ENCODE measurements around the gene RBM28.

Gene RBM28

DNA sequence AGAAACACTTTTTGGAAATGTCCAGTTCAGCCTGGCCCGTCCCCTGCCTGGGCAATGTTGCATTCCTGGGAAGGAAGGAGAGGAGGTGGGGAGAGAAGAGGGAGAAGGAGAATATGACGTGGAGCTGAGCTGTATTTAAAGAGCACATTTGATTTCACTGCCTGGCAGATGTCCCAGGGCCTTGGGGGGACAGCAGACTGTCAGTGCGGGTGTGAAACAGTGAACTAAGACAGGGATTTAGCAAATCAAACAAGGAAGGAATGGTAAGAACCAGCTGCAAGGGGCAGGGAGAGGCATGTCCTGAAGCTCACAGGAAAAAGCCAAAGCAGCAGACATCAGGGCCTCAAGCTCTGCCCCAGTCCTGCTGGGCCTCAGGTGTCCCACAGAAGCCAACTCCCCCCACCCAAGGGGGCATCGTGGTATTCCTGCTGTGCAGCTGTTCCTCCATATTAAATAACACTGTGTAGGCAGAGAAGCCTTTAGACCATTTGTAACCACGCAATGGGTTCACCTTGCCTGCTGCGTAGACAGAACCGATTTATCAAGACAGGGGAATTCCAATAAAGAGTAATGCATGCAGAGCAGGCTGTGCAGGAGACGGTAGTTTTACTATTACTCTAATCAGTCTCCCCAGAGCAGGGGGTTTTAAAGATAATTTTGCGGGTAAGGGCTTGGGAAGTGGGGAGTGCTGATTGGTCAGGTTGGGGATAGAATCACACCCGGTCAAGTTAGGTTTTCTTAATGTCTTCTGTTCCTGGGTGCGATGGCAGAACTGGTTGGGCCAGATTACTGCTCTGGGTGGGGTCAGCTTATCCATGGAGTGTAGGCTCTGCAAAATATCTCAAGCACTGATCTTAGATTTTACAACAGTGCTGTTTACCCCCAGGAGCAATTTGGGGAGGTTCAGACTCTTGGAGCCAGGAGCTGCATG lies 84.3 kb downstream of the RBM28 start:
- TF ChIP-seq TAF1 (IDR thresholded peaks at IDR 0.05; ENCODE audit: borderline replicate concordance, insufficient read depth, low read length) (no peak), FOXP2 (optimal IDR thresholded peaks at IDR 0.05; ENCODE audit: borderline replicate concordance, extremely low read depth, extremely low read length, insufficient read depth) (no peak), POLR2AphosphoS5 (IDR thresholded peaks at IDR 0.05; ENCODE audit: low read depth, low read length) (no peak), SIN3A (IDR thresholded peaks at IDR 0.05; ENCODE audit: borderline replicate concordance, insufficient read depth, low read length) (no peak)
- TF ChIP-seq, protein P1, sequence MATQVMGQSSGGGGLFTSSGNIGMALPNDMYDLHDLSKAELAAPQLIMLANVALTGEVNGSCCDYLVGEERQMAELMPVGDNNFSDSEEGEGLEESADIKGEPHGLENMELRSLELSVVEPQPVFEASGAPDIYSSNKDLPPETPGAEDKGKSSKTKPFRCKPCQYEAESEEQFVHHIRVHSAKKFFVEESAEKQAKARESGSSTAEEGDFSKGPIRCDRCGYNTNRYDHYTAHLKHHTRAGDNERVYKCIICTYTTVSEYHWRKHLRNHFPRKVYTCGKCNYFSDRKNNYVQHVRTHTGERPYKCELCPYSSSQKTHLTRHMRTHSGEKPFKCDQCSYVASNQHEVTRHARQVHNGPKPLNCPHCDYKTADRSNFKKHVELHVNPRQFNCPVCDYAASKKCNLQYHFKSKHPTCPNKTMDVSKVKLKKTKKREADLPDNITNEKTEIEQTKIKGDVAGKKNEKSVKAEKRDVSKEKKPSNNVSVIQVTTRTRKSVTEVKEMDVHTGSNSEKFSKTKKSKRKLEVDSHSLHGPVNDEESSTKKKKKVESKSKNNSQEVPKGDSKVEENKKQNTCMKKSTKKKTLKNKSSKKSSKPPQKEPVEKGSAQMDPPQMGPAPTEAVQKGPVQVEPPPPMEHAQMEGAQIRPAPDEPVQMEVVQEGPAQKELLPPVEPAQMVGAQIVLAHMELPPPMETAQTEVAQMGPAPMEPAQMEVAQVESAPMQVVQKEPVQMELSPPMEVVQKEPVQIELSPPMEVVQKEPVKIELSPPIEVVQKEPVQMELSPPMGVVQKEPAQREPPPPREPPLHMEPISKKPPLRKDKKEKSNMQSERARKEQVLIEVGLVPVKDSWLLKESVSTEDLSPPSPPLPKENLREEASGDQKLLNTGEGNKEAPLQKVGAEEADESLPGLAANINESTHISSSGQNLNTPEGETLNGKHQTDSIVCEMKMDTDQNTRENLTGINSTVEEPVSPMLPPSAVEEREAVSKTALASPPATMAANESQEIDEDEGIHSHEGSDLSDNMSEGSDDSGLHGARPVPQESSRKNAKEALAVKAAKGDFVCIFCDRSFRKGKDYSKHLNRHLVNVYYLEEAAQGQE (IDR thresholded peaks at IDR 0.05; ENCODE audit: insufficient read depth in 1 of 2, low read depth in 2 of 2, low read length in 2 of 2): no peak

DNA sequence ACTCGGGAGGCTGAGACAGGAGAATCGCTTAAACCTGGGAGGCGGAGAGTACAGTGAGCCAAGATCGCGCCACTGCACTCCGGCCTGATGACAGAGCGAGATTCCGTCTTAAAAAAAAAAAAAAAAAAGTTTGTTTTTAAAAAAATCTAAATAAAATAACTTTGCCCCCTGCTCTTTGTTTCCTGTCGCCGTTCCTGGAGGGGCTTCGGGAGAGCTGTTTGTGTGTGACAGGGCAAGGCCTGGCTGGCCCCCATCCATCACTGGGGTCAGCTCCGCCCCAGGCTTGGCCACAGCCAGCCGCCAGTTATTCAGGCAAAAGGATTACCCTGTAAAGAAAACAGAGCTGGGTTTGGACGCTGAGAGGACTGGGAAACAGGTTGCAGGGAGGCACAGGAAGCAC lies 86.2 kb downstream of the RBM28 start:
- TF ChIP-seq TAF1 (IDR thresholded peaks at IDR 0.05; ENCODE audit: borderline replicate concordance, insufficient read depth, low read length) (no peak), POLR2AphosphoS5 (IDR thresholded peaks at IDR 0.05; ENCODE audit: low read depth, low read length) (no peak), SIN3A (IDR thresholded peaks at IDR 0.05; ENCODE audit: borderline replicate concordance, insufficient read depth, low read length) (no peak), FOXP2 (optimal IDR thresholded peaks at IDR 0.05; ENCODE audit: borderline replicate concordance, extremely low read depth, extremely low read length, insufficient read depth) (no peak)
- TF ChIP-seq, protein P1 (IDR thresholded peaks at IDR 0.05; ENCODE audit: insufficient read depth in 1 of 2, low read depth in 2 of 2, low read length in 2 of 2): no peak

DNA sequence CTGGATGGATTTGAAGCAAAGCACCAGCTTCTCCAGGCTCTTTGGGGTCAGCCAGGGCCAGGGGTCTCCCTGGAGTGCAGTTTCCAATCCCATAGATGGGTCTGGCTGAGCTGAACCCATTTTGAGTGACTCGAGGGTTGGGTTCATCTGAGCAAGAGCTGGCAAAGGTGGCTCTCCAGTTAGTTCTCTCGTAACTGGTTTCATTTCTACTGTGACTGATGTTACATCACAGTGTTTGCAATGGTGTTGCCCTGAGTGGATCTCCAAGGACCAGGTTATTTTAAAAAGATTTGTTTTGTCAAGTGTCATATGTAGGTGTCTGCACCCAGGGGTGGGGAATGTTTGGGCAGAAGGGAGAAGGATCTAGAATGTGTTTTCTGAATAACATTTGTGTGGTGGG lies 88.4 kb downstream of the RBM28 start:
- TF ChIP-seq TAF1 (IDR thresholded peaks at IDR 0.05; ENCODE audit: borderline replicate concordance, insufficient read depth, low read length) (no peak), SIN3A (IDR thresholded peaks at IDR 0.05; ENCODE audit: borderline replicate concordance, insufficient read depth, low read length) (no peak), POLR2AphosphoS5 (IDR thresholded peaks at IDR 0.05; ENCODE audit: low read depth, low read length) (no peak), FOXP2 (optimal IDR thresholded peaks at IDR 0.05; ENCODE audit: borderline replicate concordance, extremely low read depth, extremely low read length, insufficient read depth) (no peak)
- TF ChIP-seq, protein P1 (IDR thresholded peaks at IDR 0.05; ENCODE audit: insufficient read depth in 1 of 2, low read depth in 2 of 2, low read length in 2 of 2): no peak

DNA sequence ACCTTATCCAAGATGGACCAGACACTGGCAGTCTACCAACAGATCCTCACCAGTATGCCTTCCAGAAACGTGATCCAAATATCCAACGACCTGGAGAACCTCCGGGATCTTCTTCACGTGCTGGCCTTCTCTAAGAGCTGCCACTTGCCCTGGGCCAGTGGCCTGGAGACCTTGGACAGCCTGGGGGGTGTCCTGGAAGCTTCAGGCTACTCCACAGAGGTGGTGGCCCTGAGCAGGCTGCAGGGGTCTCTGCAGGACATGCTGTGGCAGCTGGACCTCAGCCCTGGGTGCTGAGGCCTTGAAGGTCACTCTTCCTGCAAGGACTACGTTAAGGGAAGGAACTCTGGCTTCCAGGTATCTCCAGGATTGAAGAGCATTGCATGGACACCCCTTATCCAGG lies 89.2 kb downstream of the RBM28 start:
- TF ChIP-seq POLR2AphosphoS5 (IDR thresholded peaks at IDR 0.05; ENCODE audit: low read depth, low read length) (no peak), SIN3A (IDR thresholded peaks at IDR 0.05; ENCODE audit: borderline replicate concordance, insufficient read depth, low read length) (no peak), FOXP2 (optimal IDR thresholded peaks at IDR 0.05; ENCODE audit: borderline replicate concordance, extremely low read depth, extremely low read length, insufficient read depth) (no peak), TAF1 (IDR thresholded peaks at IDR 0.05; ENCODE audit: borderline replicate concordance, insufficient read depth, low read length) (no peak)
- TF ChIP-seq, protein P1 (IDR thresholded peaks at IDR 0.05; ENCODE audit: insufficient read depth in 1 of 2, low read depth in 2 of 2, low read length in 2 of 2): no peak
